ENCODE data around the gene NFIB. TPM values are rescaled to one million over a fixed set of nuclear protein-coding genes. Genes with fewer than 3 reads are reported as not detected.

The NFIB gene
- total RNA-seq, 1 experiment from 2014 or later, result 35.1 TPM

GRCh38 chr9:14248149-14248548 lies 65.8 kb downstream of the NFIB start:
- peaks cover 71% of the 10 kb centered on the region for H3K79me2 ChIP-seq (ENCODE audit: low read depth)
- POLR2A ChIA-PET (ENCODE audit: unreplicated experiment), result no interaction called here

GRCh38 chr9:14247577-14247976 lies 66.4 kb downstream of the NFIB start:
- Histone ChIP-seq H4K20me1 (ENCODE audit: insufficient read depth) (no peaks in the 10 kb centered on the region), H3F3A (ENCODE audit: insufficient read depth, low read depth) (peaks cover 28% of the 10 kb centered on the region), H3K27ac (no peak overlapping the region), H2AFZ (no peak overlapping the region), H3K4me2 (no peak overlapping the region), H3K27me3 (ENCODE audit: insufficient read depth, low read depth) (no peaks in the 10 kb centered on the region), H3K9me3 (ENCODE audit: insufficient read depth, low read depth) (no peaks in the 10 kb centered on the region), H3K9me2 (ENCODE audit: insufficient read depth) (no peaks in the 10 kb centered on the region), H3K36me3 (ENCODE audit: low read depth) (no peaks in the 10 kb centered on the region), H3K4me3 (no peak overlapping the region), H3K4me1 (replicated peaks; ENCODE audit: insufficient read depth) (peaks cover 49% of the 10 kb centered on the region), H3K79me2 (ENCODE audit: low read depth) (peaks cover 73% of the 10 kb centered on the region)
- no TSS peak for BruUV-seq (replicated peaks)
- ChIA-PET CTCF (no interaction called here), POLR2A (ENCODE audit: unreplicated experiment) (no interaction called here)
- TF ChIP-seq CTCF (conservative IDR thresholded peaks at IDR 0.05), result no peak
- TF ChIP-seq EZH2 (IDR thresholded peaks at IDR 0.05; ENCODE audit: low read depth), result no peak
- intact Hi-C loops (cut with micrococcal nuclease; ENCODE audit: unreplicated experiment), result no loop called here
- no peak for DNase-seq

More at GRCh38 chr9:14248149-14248548, 65.8 kb downstream of the NFIB start:
- CTCF ChIA-PET, result no interaction called here
- H3F3A ChIP-seq (ENCODE audit: insufficient read depth, low read depth), result peaks cover 29% of the 10 kb centered on the region
- no peaks in the 10 kb centered on the region for H3K9me3 ChIP-seq (ENCODE audit: insufficient read depth, low read depth)
- H3K4me2 ChIP-seq, result no peak overlapping the region
- no peak overlapping the region for H3K27ac ChIP-seq
- DNase-seq, result no peak
- no peak overlapping the region for H2AFZ ChIP-seq
- H4K20me1 ChIP-seq (ENCODE audit: insufficient read depth), result no peaks in the 10 kb centered on the region
- BruUV-seq (replicated peaks), result no TSS peak
- no peak overlapping the region for H3K4me3 ChIP-seq
- TF ChIP-seq CTCF (conservative IDR thresholded peaks at IDR 0.05) (no peak), EZH2 (IDR thresholded peaks at IDR 0.05; ENCODE audit: low read depth) (no peak)
- peaks cover 55% of the 10 kb centered on the region for H3K4me1 ChIP-seq (replicated peaks; ENCODE audit: insufficient read depth)
- no peaks in the 10 kb centered on the region for H3K27me3 ChIP-seq (ENCODE audit: insufficient read depth, low read depth)
- H3K36me3 ChIP-seq (ENCODE audit: low read depth), result no peaks in the 10 kb centered on the region
- intact Hi-C loops (cut with micrococcal nuclease; ENCODE audit: unreplicated experiment), result no loop called here
- no peaks in the 10 kb centered on the region for H3K9me2 ChIP-seq (ENCODE audit: insufficient read depth)

GRCh38 chr9:14246951-14247350 lies 67.0 kb downstream of the NFIB start:
- no peak for DNase-seq
- Histone ChIP-seq H3K4me3 (no peak overlapping the region), H3K79me2 (ENCODE audit: low read depth) (peaks cover 77% of the 10 kb centered on the region), H2AFZ (no peak overlapping the region), H3K9me2 (ENCODE audit: insufficient read depth) (no peaks in the 10 kb centered on the region), H3K4me2 (no peak overlapping the region), H3K4me1 (replicated peaks; ENCODE audit: insufficient read depth) (peaks cover 43% of the 10 kb centered on the region), H3K27ac (no peak overlapping the region), H4K20me1 (ENCODE audit: insufficient read depth) (no peaks in the 10 kb centered on the region), H3F3A (ENCODE audit: insufficient read depth, low read depth) (peaks cover 24% of the 10 kb centered on the region), H3K9me3 (ENCODE audit: insufficient read depth, low read depth) (no peaks in the 10 kb centered on the region), H3K27me3 (ENCODE audit: insufficient read depth, low read depth) (no peaks in the 10 kb centered on the region), H3K36me3 (ENCODE audit: low read depth) (no peaks in the 10 kb centered on the region)
- intact Hi-C loops (cut with micrococcal nuclease; ENCODE audit: unreplicated experiment), result no loop called here
- POLR2A ChIA-PET (ENCODE audit: unreplicated experiment), result no interaction called here
- CTCF ChIA-PET, result no interaction called here
- TF ChIP-seq CTCF (conservative IDR thresholded peaks at IDR 0.05) (no peak), EZH2 (IDR thresholded peaks at IDR 0.05; ENCODE audit: low read depth) (no peak)
- no TSS peak for BruUV-seq (replicated peaks)

Data from PC-9 (cell line).